Natural killer cell (primary cell): ENCODE measurements around the gene MOB2. TPM values are rescaled to one million over a fixed set of nuclear protein-coding genes. Genes with fewer than 3 reads are reported as not detected.

Experiments
- ATAC-seq, 3 donors: fragments of 150-1000 bp in 2 of 3; fragments of 200-7000 bp in 1 of 3; cut with Tn5 transposase; 1 replicate in 1 of 3; 2 replicates in 2 of 3; pipeline ENCODE4 v1.10.0; 2021; ENCODE audit warnings: mild to moderate bottlenecking in 2 of 3, moderate library complexity in 2 of 3
- DNase-seq, 2 donors: peaks; one replicate each; pipeline versions ENCODE4 v3.0.0 to v3.0.0-alpha.2; 2013 to 2021; ENCODE audit warnings: mixed read lengths in 1 of 2
- H3K27ac ChIP-seq: one replicate; pipeline ENCODE4 v1.5.1; 2013; ENCODE audit warnings: mild to moderate bottlenecking, low read length
- H3K27me3 ChIP-seq: one replicate; pipeline ENCODE4 v1.6.1; 2013; ENCODE audit warnings: low read length; ENCODE audit not compliant: control insufficient read depth, insufficient read depth
- H3K36me3 ChIP-seq: one replicate; pipeline ENCODE4 v1.6.1; 2013; ENCODE audit warnings: low read length; ENCODE audit not compliant: control insufficient read depth, insufficient read depth
- H3K4me1 ChIP-seq: one replicate; pipeline ENCODE4 v1.6.1; 2013; ENCODE audit warnings: low read length; ENCODE audit not compliant: control insufficient read depth, insufficient read depth
- H3K4me3 ChIP-seq: one replicate; pipeline ENCODE4 v1.5.1; 2013; ENCODE audit warnings: low read length
- H3K9me3 ChIP-seq: one replicate; pipeline ENCODE4 v1.6.1; 2013; ENCODE audit warnings: low read length; ENCODE audit not compliant: control insufficient read depth, insufficient read depth
- H3K27ac Mint-ChIP-seq, 2 donors: one replicate each; pipeline ENCODE4 v1.8.0; 2022; ENCODE audit warnings: mild to moderate bottlenecking in 2 of 2, mixed read lengths in 2 of 2, moderate library complexity in 1 of 2
- H3K27me3 Mint-ChIP-seq, 2 donors: one replicate each; pipeline ENCODE4 v1.8.0; 2022; ENCODE audit warnings: low read depth in 2 of 2, mixed read lengths in 2 of 2
- H3K36me3 Mint-ChIP-seq: one replicate; pipeline ENCODE4 v1.8.0; 2022; ENCODE audit warnings: mixed read lengths
- H3K4me1 Mint-ChIP-seq, 2 donors: one replicate each; pipeline ENCODE4 v1.8.0; 2022; ENCODE audit warnings: mixed read lengths in 2 of 2
- H3K4me3 Mint-ChIP-seq: one replicate; pipeline ENCODE4 v1.8.0; 2022; ENCODE audit warnings: mild to moderate bottlenecking, moderate library complexity, mixed read lengths
- H3K9me3 Mint-ChIP-seq, 2 donors: one replicate each; pipeline ENCODE4 v1.8.0; 2022; ENCODE audit warnings: mixed read lengths in 2 of 2
- CTCF ChIP-seq: fragments of 200-600 bp; IDR thresholded peaks from one replicate; pipeline ENCODE4 v1.8.0; 2022; ENCODE audit warnings: antibody characterized with exemption
- WGBS: methylation state at CpG from one replicate; pipeline ENCODE4 v1.1.7; 2013; ENCODE audit warnings: missing lambda C conversion rate; ENCODE audit not compliant: insufficient coverage; 5-methylcytosine and 5-hydroxymethylcytosine counted together
- intact Hi-C: fragments of 100-400 bp; cut with micrococcal nuclease; formaldehyde crosslinking; loops from one replicate; pipeline ENCODE4 v1.14.2; 2022
- total RNA-seq, 4 donors: library from RNA; stranded (reverse); fragments of 120-200 nt in 1 of 4; gene quantifications; one replicate each; pipeline versions ENCODE4 v1.2.3 to v1.2.4, GENCODE V29; 2013 to 2022

Gene MOB2
- total RNA-seq, 3 donors from 2014 or later (not counting 1 experiment from before 2014, with no cell fraction given), result 61.9 to 79.6 (median 78.5) TPM

GRCh38 chr11:1487851-1488574, 1.4 kb upstream of the MOB2 start:
- Histone ChIP-seq H3K4me1 (peaks cover 48% of the 10 kb centered on the region), H3K9me3 (no peaks in the 10 kb centered on the region), H3K36me3 (peaks cover 3% of the 10 kb centered on the region), H3K27me3 (no peaks in the 10 kb centered on the region), H3K4me3 (no peak overlapping the region), H3K27ac (no peak overlapping the region)
- TF ChIP-seq CTCF, result no peak
- no peaks in the 10 kb centered on the region for H3K9me3 Mint-ChIP-seq
- peaks cover 21 to 62% of the 10 kb centered on the region in 2 donors for H3K4me1 Mint-ChIP-seq
- intact Hi-C loops, result no loop called here
- DNase-seq (no peak), ATAC-seq (peak; percentile 50 to 56 (median 56))
- 79% methylated on average over 23 of the region's 23 CpGs for WGBS
- H3K36me3 Mint-ChIP-seq, result no peaks in the 10 kb centered on the region
- peak overlapping the region; percentile 14 to 78 for H3K27ac Mint-ChIP-seq
- no peak overlapping the region for H3K4me3 Mint-ChIP-seq
- no peaks in the 10 kb centered on the region for H3K27me3 Mint-ChIP-seq

GRCh38 chr11:1487091-1487850, 692 bp upstream of the MOB2 start:
- H3K9me3 Mint-ChIP-seq, result no peaks in the 10 kb centered on the region
- Histone ChIP-seq H3K9me3 (no peaks in the 10 kb centered on the region), H3K4me1 (peaks cover 48% of the 10 kb centered on the region), H3K4me3 (no peak overlapping the region), H3K27ac (no peak overlapping the region), H3K27me3 (no peaks in the 10 kb centered on the region), H3K36me3 (peaks cover 7% of the 10 kb centered on the region)
- TF ChIP-seq CTCF, result no peak
- ATAC-seq, result no peak
- peak overlapping the region; percentile 14 to 78 for H3K27ac Mint-ChIP-seq
- H3K4me3 Mint-ChIP-seq, result no peak overlapping the region
- DNase-seq, result no peak
- 92% methylated on average over 21 of the region's 21 CpGs for WGBS
- peaks cover 14 to 62% of the 10 kb centered on the region in 2 donors for H3K4me1 Mint-ChIP-seq
- no peaks in the 10 kb centered on the region for H3K36me3 Mint-ChIP-seq
- no peaks in the 10 kb centered on the region for H3K27me3 Mint-ChIP-seq
- intact Hi-C loops, result no loop called here

GRCh38 chr11:1485504-1485885, 1.1 kb downstream of the MOB2 start:
- Mint-ChIP-seq H3K4me3 (peak overlapping the region; percentile 25), H3K36me3 (no peaks in the 10 kb centered on the region), H3K27me3 (no peaks in the 10 kb centered on the region), H3K9me3 (no peaks in the 10 kb centered on the region), H3K4me1 (peaks cover 12 to 63% of the 10 kb centered on the region in 2 donors), H3K27ac (peak overlapping the region; percentile 3 to 86)
- no peak for DNase-seq
- WGBS, result 74% methylated on average over 17 of the region's 17 CpGs
- TF ChIP-seq CTCF, result no peak
- H3K36me3 ChIP-seq, result peaks cover 10% of the 10 kb centered on the region
- H3K9me3 ChIP-seq, result no peaks in the 10 kb centered on the region
- no peaks in the 10 kb centered on the region for H3K27me3 ChIP-seq
- intact Hi-C loops, result no loop called here
- H3K27ac ChIP-seq, result no peak overlapping the region
- H3K4me3 ChIP-seq, result no peak overlapping the region
- peaks cover 43% of the 10 kb centered on the region for H3K4me1 ChIP-seq
- ATAC-seq, result no peak
